ENCODE measurements around the gene ZNF564.

The ZNF564 gene

DNA sequence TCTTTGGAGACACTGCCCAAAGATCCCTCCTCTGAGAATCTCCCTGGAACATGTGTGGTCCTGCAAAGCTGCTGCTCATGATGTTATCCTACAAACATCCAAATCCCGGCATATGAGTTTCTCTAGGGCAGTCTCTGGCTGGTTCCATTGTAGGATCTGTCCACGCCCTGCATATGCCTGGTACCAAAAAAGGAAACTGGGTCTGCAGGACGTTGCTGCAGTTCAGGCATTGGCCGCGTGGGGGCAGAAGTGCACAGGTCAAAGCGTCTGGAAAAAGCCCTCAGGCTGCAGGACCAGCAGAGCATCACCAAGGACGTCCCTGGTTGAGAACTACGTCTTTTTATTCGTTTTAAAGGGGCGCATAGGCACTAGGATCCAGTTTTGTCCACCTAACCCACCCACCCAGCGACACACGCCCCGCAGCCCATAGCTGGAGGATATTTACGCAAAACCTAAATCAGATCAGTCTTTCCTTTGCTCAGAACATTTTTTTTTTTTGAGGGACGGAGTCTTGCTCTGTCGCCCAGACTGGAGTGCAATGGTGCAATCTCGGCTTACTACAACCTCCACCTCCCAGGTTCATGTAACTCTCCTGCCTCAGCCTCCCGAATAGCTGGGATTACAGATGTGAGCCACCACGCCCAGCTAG is 12.9 kb upstream of the ZNF564 start:
- H3K27me3 ChIP-seq (ENCODE audit: insufficient read depth, low read length): no peaks in the 10 kb centered on the region
- H3K9me3 ChIP-seq (ENCODE audit: low read length): no peaks in the 10 kb centered on the region
- no peaks in the 10 kb centered on the region for H3K9me2 ChIP-seq (ENCODE audit: low read depth, low read length)
- no peaks in the 10 kb centered on the region for H3F3A ChIP-seq (ENCODE audit: insufficient read depth, low read length)
- H3K79me2 ChIP-seq (ENCODE audit: insufficient read depth, low read length): no peaks in the 10 kb centered on the region
- no peak overlapping the region for H3K4me3 ChIP-seq (ENCODE audit: low read depth, low read length, poor library complexity, severe bottlenecking)
- H4K20me1 ChIP-seq (ENCODE audit: insufficient read depth, low read length): no peaks in the 10 kb centered on the region
- no peak overlapping the region for H3K27ac ChIP-seq (ENCODE audit: low read depth, low read length, poor library complexity, severe bottlenecking)
- TF ChIP-seq EZH2 (IDR thresholded peaks at IDR 0.05; ENCODE audit: borderline replicate concordance, low read length): no peak
- peak; percentile 96 for TF ChIP-seq CTCF (IDR thresholded peaks at IDR 0.05; ENCODE audit: low read length)
- no peaks in the 10 kb centered on the region for H3K36me3 ChIP-seq (ENCODE audit: insufficient read depth, low read length)
- H2AFZ ChIP-seq (ENCODE audit: low read length): no peak overlapping the region
- H3K4me1 ChIP-seq (ENCODE audit: insufficient read depth, low read length, severe bottlenecking): no peaks in the 10 kb centered on the region
- no peak overlapping the region for H3K9ac ChIP-seq (ENCODE audit: low read length)
- H3K4me2 ChIP-seq (ENCODE audit: low read length): no peak overlapping the region

DNA sequence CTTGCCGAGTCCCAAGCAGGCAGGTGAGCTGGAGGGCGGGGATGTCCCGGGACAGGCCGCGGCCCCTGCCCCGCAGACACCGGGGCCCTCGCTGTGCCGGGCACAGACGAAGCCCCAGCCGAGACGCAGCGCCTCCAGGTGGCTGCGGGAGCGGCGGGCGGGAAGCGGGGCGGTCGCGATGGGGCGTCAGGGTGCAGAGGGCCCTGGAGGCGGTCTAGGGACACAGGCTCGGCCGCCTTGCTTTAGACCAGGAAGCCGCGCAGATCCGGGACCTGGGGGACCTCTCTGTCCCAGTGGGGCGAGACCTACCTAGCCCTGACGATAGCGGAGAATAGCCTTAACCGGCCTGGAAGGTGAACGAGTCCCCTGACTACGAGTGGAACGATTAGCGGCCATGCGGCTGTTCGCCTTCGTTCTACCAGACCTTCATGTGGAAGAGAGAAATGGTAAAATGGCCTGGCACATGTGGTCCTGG is 4.2 kb upstream of the ZNF564 start:
- H4K20me1 ChIP-seq (ENCODE audit: insufficient read depth, low read length): no peaks in the 10 kb centered on the region
- no peaks in the 10 kb centered on the region for H3K27me3 ChIP-seq (ENCODE audit: insufficient read depth, low read length)
- no peak overlapping the region for H3K4me2 ChIP-seq (ENCODE audit: low read length)
- H3K4me3 ChIP-seq (ENCODE audit: low read depth, low read length, poor library complexity, severe bottlenecking): no peak overlapping the region
- H3K9ac ChIP-seq (ENCODE audit: low read length): no peak overlapping the region
- TF ChIP-seq EZH2 (IDR thresholded peaks at IDR 0.05; ENCODE audit: borderline replicate concordance, low read length) (no peak), CTCF (IDR thresholded peaks at IDR 0.05; ENCODE audit: low read length) (no peak)
- no peaks in the 10 kb centered on the region for H3K36me3 ChIP-seq (ENCODE audit: insufficient read depth, low read length)
- no peaks in the 10 kb centered on the region for H3K9me2 ChIP-seq (ENCODE audit: low read depth, low read length)
- peaks cover 12% of the 10 kb centered on the region for H3K4me1 ChIP-seq (ENCODE audit: insufficient read depth, low read length, severe bottlenecking)
- H3F3A ChIP-seq (ENCODE audit: insufficient read depth, low read length): no peaks in the 10 kb centered on the region
- no peak overlapping the region for H3K27ac ChIP-seq (ENCODE audit: low read depth, low read length, poor library complexity, severe bottlenecking)
- H3K79me2 ChIP-seq (ENCODE audit: insufficient read depth, low read length): peaks cover 4% of the 10 kb centered on the region
- no peaks in the 10 kb centered on the region for H3K9me3 ChIP-seq (ENCODE audit: low read length)
- H2AFZ ChIP-seq (ENCODE audit: low read length): no peak overlapping the region

DNA sequence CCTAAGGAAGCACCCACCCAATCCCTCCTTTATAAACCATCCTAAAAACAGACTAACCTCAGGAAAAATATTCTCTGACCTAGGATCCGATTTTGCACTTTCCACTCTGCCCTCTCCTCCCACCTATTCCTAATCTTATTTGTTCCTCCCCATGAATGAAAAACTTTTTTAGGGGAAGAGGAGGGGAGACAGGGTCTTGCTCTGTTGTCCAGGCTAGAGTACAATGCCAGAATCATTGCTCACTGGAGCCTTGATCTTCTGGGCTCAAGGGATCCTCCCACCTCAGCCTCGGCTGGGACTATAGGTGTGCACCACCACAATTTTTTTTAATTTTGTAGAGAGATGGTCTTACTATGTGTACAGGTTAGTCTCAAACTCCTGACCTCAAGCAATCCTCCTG is 4.4 kb downstream of the ZNF564 start:
- no peak overlapping the region for H3K27ac ChIP-seq (ENCODE audit: low read depth, low read length, poor library complexity, severe bottlenecking)
- H3K9me2 ChIP-seq (ENCODE audit: low read depth, low read length): no peaks in the 10 kb centered on the region
- H3K36me3 ChIP-seq (ENCODE audit: insufficient read depth, low read length): peaks cover 61% of the 10 kb centered on the region
- H3K9ac ChIP-seq (ENCODE audit: low read length): no peak overlapping the region
- H3K4me1 ChIP-seq (ENCODE audit: insufficient read depth, low read length, severe bottlenecking): peaks cover 9% of the 10 kb centered on the region
- no peak overlapping the region for H2AFZ ChIP-seq (ENCODE audit: low read length)
- H3K9me3 ChIP-seq (ENCODE audit: low read length): peaks cover 25% of the 10 kb centered on the region
- TF ChIP-seq CTCF (IDR thresholded peaks at IDR 0.05; ENCODE audit: low read length): no peak
- TF ChIP-seq EZH2 (IDR thresholded peaks at IDR 0.05; ENCODE audit: borderline replicate concordance, low read length): no peak
- peaks cover 8% of the 10 kb centered on the region for H3K79me2 ChIP-seq (ENCODE audit: insufficient read depth, low read length)
- no peak overlapping the region for H3K4me3 ChIP-seq (ENCODE audit: low read depth, low read length, poor library complexity, severe bottlenecking)
- no peaks in the 10 kb centered on the region for H3K27me3 ChIP-seq (ENCODE audit: insufficient read depth, low read length)
- H4K20me1 ChIP-seq (ENCODE audit: insufficient read depth, low read length): no peaks in the 10 kb centered on the region
- H3K4me2 ChIP-seq (ENCODE audit: low read length): no peak overlapping the region
- no peaks in the 10 kb centered on the region for H3F3A ChIP-seq (ENCODE audit: insufficient read depth, low read length)
